ENCODE data around the gene CYGB.

Gene CYGB

GRCh38 chr17:76501827-76502307 lies 35.6 kb downstream of the CYGB start:
- DNase-seq: no peak

- DNase-seq: peak in 52 of 58 donors; percentile 26 to 79 (median 65)
Observed at GRCh38 chr17:76501018-76501826, 36.3 kb downstream of the CYGB start, which contains the start of gene RHBDF2. Gene RHBDF2 (minus strand): TSS chr17:76501423. CDS start chr17:76481524, 19,899 bp downstream.

GRCh38 chr17:76500747-76501017 lies 36.8 kb downstream of the CYGB start:
- DNase-seq: no peak

- DNase-seq: no peak
Observed at GRCh38 chr17:76500074-76500746, 37.3 kb downstream of the CYGB start.

GRCh38 chr17:76499267-76499667 lies 38.2 kb downstream of the CYGB start:
- DNase-seq: no peak

GRCh38 chr17:76498876-76499251 lies 38.6 kb downstream of the CYGB start:
- no peak for DNase-seq

- peak in 47 of 58 donors; percentile 11 to 82 (median 55) for DNase-seq
Observed at GRCh38 chr17:76497979-76498875, 39.3 kb downstream of the CYGB start.

GRCh38 chr17:76497699-76497978 lies 39.9 kb downstream of the CYGB start:
- peak in 2 of 58 donors; percentile 31 to 55 for DNase-seq

GRCh38 chr17:76496464-76496863 lies 41.0 kb downstream of the CYGB start:
- DNase-seq: no peak

GRCh38 chr17:76495663-76496400 lies 41.7 kb downstream of the CYGB start:
- peak in 3 of 58 donors; percentile 20 to 59 (median 28) for DNase-seq

GRCh38 chr17:76493505-76494167 lies 43.9 kb downstream of the CYGB start:
- peak in 1 of 58 donors; percentile 51 for DNase-seq

- peak in 31 of 58 donors; percentile 3 to 66 (median 36) for DNase-seq
Observed at GRCh38 chr17:76492989-76493501, 44.5 kb downstream of the CYGB start.

GRCh38 chr17:76492123-76492988 lies 45.2 kb downstream of the CYGB start:
- DNase-seq: no peak

- no peak for DNase-seq
Observed at GRCh38 chr17:76491271-76492122, 46.0 kb downstream of the CYGB start.

GRCh38 chr17:76490112-76490710 lies 47.3 kb downstream of the CYGB start:
- no peak for DNase-seq

GRCh38 chr17:76487451-76488192 lies 49.9 kb downstream of the CYGB start:
- no peak for DNase-seq

GRCh38 chr17:76485569-76485968 lies 51.9 kb downstream of the CYGB start:
- DNase-seq: peak in 34 of 58 donors; percentile 15 to 67 (median 34)
